ENCODE data around the gene MED26. TPM values are rescaled to one million over a fixed set of nuclear protein-coding genes. Genes with fewer than 3 reads are reported as not detected.

Gene MED26
- total and polyA plus RNA-seq, 8 donors = 0.58 to 41.7 (median 4.3) TPM

- no peak overlapping the region for H3K4me3 ChIP-seq
- no peak for DNase-seq
- H3K27ac ChIP-seq = peak overlapping the region in 3 of 5 donors; percentile 67 to 77 (median 72)
- intact Hi-C loops (cut with DNase I; ENCODE audit: low total_unique reads) = no loop called here
- no peaks in the 10 kb centered on the region for H3K27me3 ChIP-seq
- no peaks in the 10 kb centered on the region for H3K9me3 ChIP-seq
- peaks cover 64 to 92% (median 83%) of the 10 kb centered on the region in 4 donors for H3K4me1 ChIP-seq
- TF ChIP-seq CTCF (IDR thresholded peaks at IDR 0.05) (no peak), EP300 (IDR thresholded peaks at IDR 0.05) (no peak)
- WGBS, 5 donors = 68 to 80% (median 77%) methylated on average over 7 to 11 of the region's 11 CpGs
- H3K36me3 ChIP-seq = no peaks in the 10 kb centered on the region
Observed at GRCh38 chr19:16588824-16589577, 39.0 kb downstream of the MED26 start.

GRCh38 chr19:16587833-16588823, 39.9 kb downstream of the MED26 start:
- intact Hi-C loops (cut with DNase I; ENCODE audit: low total_unique reads) = no loop called here
- Histone ChIP-seq H3K27me3 (no peaks in the 10 kb centered on the region), H3K4me1 (peaks cover 65 to 92% (median 83%) of the 10 kb centered on the region in 4 donors), H3K4me3 (peak overlapping the region in 3 of 4 donors; percentile 3 to 28 (median 7)), H3K36me3 (no peaks in the 10 kb centered on the region), H3K9me3 (no peaks in the 10 kb centered on the region), H3K27ac (peak overlapping the region in 4 of 5 donors; percentile 3 to 77 (median 70))
- WGBS, 5 donors = 30 to 36% (median 36%) methylated on average over 19 to 26 of the region's 26 CpGs
- peak in 1 of 2 donors; percentile 76 for DNase-seq
- no peak for TF ChIP-seq CTCF (IDR thresholded peaks at IDR 0.05)
- peak in 2 of 3 donors; percentile 4 to 28 for TF ChIP-seq POLR2AphosphoS5 (IDR thresholded peaks at IDR 0.05)
- no peak for TF ChIP-seq EP300 (IDR thresholded peaks at IDR 0.05)
- no peak for TF ChIP-seq POLR2A (IDR thresholded peaks at IDR 0.05)

GRCh38 chr19:16586991-16587832, 40.8 kb downstream of the MED26 start:
- 48 to 62% (median 50%) methylated on average over 15 to 20 of the region's 20 CpGs for WGBS, 5 donors
- DNase-seq = peak in 1 of 2 donors; percentile 61

More at GRCh38 chr19:16586991-16587832, 40.8 kb downstream of the MED26 start:
- TF ChIP-seq POLR2A (IDR thresholded peaks at IDR 0.05) (no peak), EP300 (IDR thresholded peaks at IDR 0.05) (no peak), CTCF (IDR thresholded peaks at IDR 0.05) (no peak), POLR2AphosphoS5 (IDR thresholded peaks at IDR 0.05) (no peak)
- intact Hi-C loops (cut with DNase I; ENCODE audit: low total_unique reads) = no loop called here
- Histone ChIP-seq H3K4me1 (peaks cover 70 to 92% (median 85%) of the 10 kb centered on the region in 4 donors), H3K36me3 (no peaks in the 10 kb centered on the region), H3K9me3 (no peaks in the 10 kb centered on the region), H3K4me3 (peak overlapping the region in 3 of 4 donors; percentile 3 to 28 (median 7)), H3K27me3 (no peaks in the 10 kb centered on the region), H3K27ac (peak overlapping the region in 3 of 5 donors; percentile 67 to 77 (median 72))
